Measurements from ENCODE around the gene RUVBL1. TPM values are rescaled to one million over a fixed set of nuclear protein-coding genes. Genes with fewer than 3 reads are reported as not detected.

Gene RUVBL1
- total and polyA plus RNA-seq, 2 of the 4 experiments (the other 2 are of a cell fraction), result 68.7 to 83.3 TPM

- dilution Hi-C loops (cut with HindIII; ENCODE audit: low sequenced_read_pairs, unreplicated experiment), result no loop called here
- no peak for DNase-seq
Measured at GRCh38 chr3:128143496-128143895, 19.9 kb upstream of the RUVBL1 start.

More at GRCh38 chr3:128143496-128143895, 19.9 kb upstream of the RUVBL1 start:
- H3K4ac ChIP-seq (ENCODE audit: low read depth, low read length), result no peak overlapping the region
- WGBS, 2 experiments (ENCODE audit: extremely low coverage in 2 of 2, insufficient read length in 1 of 2), result 100% methylated on average over 2 of the region's 4 CpGs; no CpG with 5 or more reads in 1 of the 2 experiments
- H3K56ac ChIP-seq (ENCODE audit: extremely low read depth, insufficient read depth, low read length), result no peak overlapping the region
- H4K91ac ChIP-seq (ENCODE audit: insufficient read depth, low read depth, low read length), result no peak overlapping the region
- H3K18ac ChIP-seq (ENCODE audit: low read depth, low read length), result no peak overlapping the region
- in situ Hi-C loops (cut with MboI; ENCODE audit: low sequenced_read_pairs) (no loop called here), intact Hi-C loops (cut with micrococcal nuclease) (no loop called here)
- H3K27ac ChIP-seq (ENCODE audit: insufficient read depth, low read length), result no peak overlapping the region
- ChIA-PET POLR2A (ENCODE audit: unreplicated experiment) (no interaction called here), CTCF (no interaction called here)
- no peak for ATAC-seq (ENCODE audit: low read depth)
- no peaks in the 10 kb centered on the region for H4K20me1 ChIP-seq (ENCODE audit: insufficient read depth, low read length)
- H3K27me3 ChIP-seq (ENCODE audit: control insufficient read depth, insufficient read depth, low read length), result peaks cover 5% of the 10 kb centered on the region
- H4K5ac ChIP-seq (ENCODE audit: low read depth, low read length), result no peak overlapping the region
- H2AFZ ChIP-seq (replicated peaks; ENCODE audit: low read length, poor library complexity), result no peak overlapping the region
- no peak overlapping the region for H2BK120ac ChIP-seq (ENCODE audit: low read depth, low read length)
- BruUV-seq (replicated peaks), result no TSS peak
- H3K14ac ChIP-seq (replicated peaks; ENCODE audit: low read depth, low read length), result no peak overlapping the region
- no peaks in the 10 kb centered on the region for H3K36me3 ChIP-seq (ENCODE audit: control insufficient read depth, insufficient read depth, low read length)
- no peaks in the 10 kb centered on the region for H3K79me1 ChIP-seq (ENCODE audit: low read depth in 1 of 2, low read length in 2 of 2)
- H2AK5ac ChIP-seq (ENCODE audit: low read depth, low read length), result no peak overlapping the region
- no peak overlapping the region for H3K23ac ChIP-seq (ENCODE audit: low read depth, low read length)
- H2BK15ac ChIP-seq (ENCODE audit: low read depth, low read length), result no peak overlapping the region
- no peak overlapping the region for H3K9ac ChIP-seq (ENCODE audit: low read depth, low read length)
- no peaks in the 10 kb centered on the region; the same call in 1 of the 2 replicates for H3K4me1 ChIP-seq (ENCODE audit: control insufficient read depth, insufficient read depth, low read length)
- H3K4me3 ChIP-seq (ENCODE audit: insufficient read depth, low read depth, low read length), result no peak overlapping the region
- H4K8ac ChIP-seq (ENCODE audit: low read depth in 2 of 2, low read length in 2 of 2), result no peak overlapping the region
- TF ChIP-seq RFX5 (IDR thresholded peaks at IDR 0.05; ENCODE audit: low read depth, low read length) (no peak), NFE2L2 (IDR thresholded peaks at IDR 0.05; ENCODE audit: low read depth, low read length) (no peak), ELK1 (IDR thresholded peaks at IDR 0.05; ENCODE audit: borderline replicate concordance, low read depth, low read length) (no peak), MAFK (IDR thresholded peaks at IDR 0.05; ENCODE audit: low read depth, low read length) (no peak), FOS (IDR thresholded peaks at IDR 0.05; ENCODE audit: low read depth, low read length) (no peak), MXI1 (IDR thresholded peaks at IDR 0.05; ENCODE audit: borderline replicate concordance, low read depth, low read length) (no peak), MAZ (IDR thresholded peaks at IDR 0.05; ENCODE audit: borderline replicate concordance, low read depth, low read length) (no peak), SMC3 (IDR thresholded peaks at IDR 0.05; ENCODE audit: low read depth, low read length) (no peak), CTCF (conservative IDR thresholded peaks at IDR 0.05; ENCODE audit: low read depth, low read length) (no peak), POLR2A (IDR thresholded peaks at IDR 0.05; ENCODE audit: low read depth, low read length) (no peak), RAD21 (IDR thresholded peaks at IDR 0.05; ENCODE audit: low read length) (no peak), USF2 (IDR thresholded peaks at IDR 0.05; ENCODE audit: low read depth, low read length) (no peak), CEBPB (IDR thresholded peaks at IDR 0.05; ENCODE audit: low read depth, low read length) (no peak), CHD1 (IDR thresholded peaks at IDR 0.05; ENCODE audit: low read depth, low read length) (no peak), BHLHE40 (IDR thresholded peaks at IDR 0.05; ENCODE audit: low read depth, low read length) (no peak), RCOR1 (IDR thresholded peaks at IDR 0.05; ENCODE audit: insufficient replicate concordance, low read length) (no peak)
- no peak overlapping the region for H3K4me2 ChIP-seq (ENCODE audit: low read depth, low read length)
- H2BK5ac ChIP-seq (ENCODE audit: low read depth, low read length, poor library complexity, severe bottlenecking), result no peak overlapping the region
- H2AK9ac ChIP-seq (replicated peaks; ENCODE audit: low read depth, low read length, poor library complexity), result no peak overlapping the region
- H3K9me1 ChIP-seq (ENCODE audit: insufficient read depth, low read length), result peaks cover 8% of the 10 kb centered on the region; the same call in 1 of the 2 replicates
- H2BK20ac ChIP-seq (ENCODE audit: low read depth, low read length), result no peak overlapping the region
- H3K9me3 ChIP-seq (ENCODE audit: control insufficient read depth, insufficient read depth, low read length), result no peaks in the 10 kb centered on the region

Data from IMR-90 (cell line).